ENCODE measurements around the gene TBC1D19. TPM values are rescaled to one million over a fixed set of nuclear protein-coding genes. Genes with fewer than 3 reads are reported as not detected.
"Not testable (repeated sequence)": the region's sequence is repeated elsewhere in the genome, so short reads cannot be mapped to it uniquely, and the experiment has no call there.

The TBC1D19 gene
- total and polyA plus RNA-seq, 2 experiments from 2014 or later, result 7.9 to 21.9 TPM

GRCh38 chr4:26687728-26688127 lies 103.8 kb downstream of the TBC1D19 start:
- Histone ChIP-seq H3K27me3 (no peaks in the 10 kb centered on the region), H4K20me1 (ENCODE audit: insufficient read depth, poor library complexity, severe bottlenecking) (no peaks in the 10 kb centered on the region), H3K4me1 (ENCODE audit: insufficient read depth) (no peaks in the 10 kb centered on the region), H3K36me3 (replicated peaks; ENCODE audit: insufficient read depth, low read depth) (no peaks in the 10 kb centered on the region), H2AFZ (no peak overlapping the region), H3K4me3 (no peak overlapping the region), H3K27ac (no peak overlapping the region), H3K9me3 (ENCODE audit: low read depth) (no peaks in the 10 kb centered on the region), H3K79me2 (no peaks in the 10 kb centered on the region), H3K9me2 (replicated peaks; ENCODE audit: insufficient read depth) (no peaks in the 10 kb centered on the region), H3K4me2 (no peak overlapping the region)
- TF ChIP-seq EZH2phosphoT487 (IDR thresholded peaks at IDR 0.05; ENCODE audit: low read depth, severe bottlenecking, unreplicated experiment), result no peak
- no peak for TF ChIP-seq EZH2 (IDR thresholded peaks at IDR 0.05; ENCODE audit: borderline replicate concordance)
- no peak for TF ChIP-seq CTCF (IDR thresholded peaks at IDR 0.05; ENCODE audit: poor library complexity)
- no peak for DNase-seq (ENCODE audit: low spot score)
- WGBS (ENCODE audit: low lambda C conversion rate, missing lambda C conversion rate), result 84% methylated on average over 2 of the region's 2 CpGs

GRCh38 chr4:26690506-26690905 lies 106.6 kb downstream of the TBC1D19 start:
- no peak for DNase-seq (ENCODE audit: low spot score)
- TF ChIP-seq EZH2phosphoT487 (IDR thresholded peaks at IDR 0.05; ENCODE audit: low read depth, severe bottlenecking, unreplicated experiment), result no peak
- TF ChIP-seq CTCF (IDR thresholded peaks at IDR 0.05; ENCODE audit: poor library complexity), result no peak
- TF ChIP-seq EZH2 (IDR thresholded peaks at IDR 0.05; ENCODE audit: borderline replicate concordance), result no peak
- 74% methylated on average over 3 of the region's 3 CpGs for WGBS (ENCODE audit: low lambda C conversion rate, missing lambda C conversion rate)

GRCh38 chr4:26692014-26692726 lies 108.3 kb downstream of the TBC1D19 start:
- H3K4me3 ChIP-seq, result no peak overlapping the region
- no peak overlapping the region for H2AFZ ChIP-seq
- no peaks in the 10 kb centered on the region for H3K27me3 ChIP-seq
- 86% methylated on average over 4 of the region's 4 CpGs for WGBS (ENCODE audit: low lambda C conversion rate, missing lambda C conversion rate)
- no peaks in the 10 kb centered on the region for H3K9me3 ChIP-seq (ENCODE audit: low read depth)
- H4K20me1 ChIP-seq (ENCODE audit: insufficient read depth, poor library complexity, severe bottlenecking), result no peaks in the 10 kb centered on the region
- TF ChIP-seq CTCF (IDR thresholded peaks at IDR 0.05; ENCODE audit: poor library complexity), result no peak
- no peak for TF ChIP-seq EZH2 (IDR thresholded peaks at IDR 0.05; ENCODE audit: borderline replicate concordance)
- no peak for TF ChIP-seq EZH2phosphoT487 (IDR thresholded peaks at IDR 0.05; ENCODE audit: low read depth, severe bottlenecking, unreplicated experiment)
- H3K4me2 ChIP-seq, result no peak overlapping the region
- H3K27ac ChIP-seq, result no peak overlapping the region
- no peaks in the 10 kb centered on the region for H3K4me1 ChIP-seq (ENCODE audit: insufficient read depth)
- no peaks in the 10 kb centered on the region for H3K36me3 ChIP-seq (replicated peaks; ENCODE audit: insufficient read depth, low read depth)
- no peaks in the 10 kb centered on the region for H3K9me2 ChIP-seq (replicated peaks; ENCODE audit: insufficient read depth)
- H3K79me2 ChIP-seq, result no peaks in the 10 kb centered on the region
- DNase-seq (ENCODE audit: low spot score), result no peak

More at GRCh38 chr4:26690506-26690905, 106.6 kb downstream of the TBC1D19 start:
- H3K36me3 ChIP-seq (replicated peaks; ENCODE audit: insufficient read depth, low read depth), result no peaks in the 10 kb centered on the region
- no peaks in the 10 kb centered on the region for H3K9me3 ChIP-seq (ENCODE audit: low read depth)
- H3K9me2 ChIP-seq (replicated peaks; ENCODE audit: insufficient read depth), result no peaks in the 10 kb centered on the region
- H3K4me3 ChIP-seq, result no peak overlapping the region
- H4K20me1 ChIP-seq (ENCODE audit: insufficient read depth, poor library complexity, severe bottlenecking), result no peaks in the 10 kb centered on the region
- no peaks in the 10 kb centered on the region for H3K4me1 ChIP-seq (ENCODE audit: insufficient read depth)
- H3K79me2 ChIP-seq, result no peaks in the 10 kb centered on the region
- H3K27me3 ChIP-seq, result no peaks in the 10 kb centered on the region
- H3K4me2 ChIP-seq, result no peak overlapping the region
- H2AFZ ChIP-seq, result no peak overlapping the region
- H3K27ac ChIP-seq, result no peak overlapping the region

GRCh38 chr4:26694131-26694530 lies 110.2 kb downstream of the TBC1D19 start:
- 95% methylated on average over 13 of the region's 13 CpGs for WGBS (ENCODE audit: low lambda C conversion rate, missing lambda C conversion rate)

More at GRCh38 chr4:26694131-26694530, 110.2 kb downstream of the TBC1D19 start:
- not testable (repeated sequence) for H3K79me2 ChIP-seq; H3K9me3 ChIP-seq (ENCODE audit: low read depth); H3K4me3 ChIP-seq; H3K9me2 ChIP-seq (replicated peaks; ENCODE audit: insufficient read depth); H3K4me1 ChIP-seq (ENCODE audit: insufficient read depth); H3K36me3 ChIP-seq (replicated peaks; ENCODE audit: insufficient read depth, low read depth); H3K27ac ChIP-seq; H4K20me1 ChIP-seq (ENCODE audit: insufficient read depth, poor library complexity, severe bottlenecking); DNase-seq (ENCODE audit: low spot score); H3K4me2 ChIP-seq; H2AFZ ChIP-seq; H3K27me3 ChIP-seq

Measured in hepatocyte (in vitro differentiated cells).